ENCODE measurements around the gene CTTNBP2. TPM values are rescaled to one million over a fixed set of nuclear protein-coding genes. Genes with fewer than 3 reads are reported as not detected.

The CTTNBP2 gene
- total RNA-seq, 1 donor, result 11.9 TPM

- TF ChIP-seq, protein P1, sequence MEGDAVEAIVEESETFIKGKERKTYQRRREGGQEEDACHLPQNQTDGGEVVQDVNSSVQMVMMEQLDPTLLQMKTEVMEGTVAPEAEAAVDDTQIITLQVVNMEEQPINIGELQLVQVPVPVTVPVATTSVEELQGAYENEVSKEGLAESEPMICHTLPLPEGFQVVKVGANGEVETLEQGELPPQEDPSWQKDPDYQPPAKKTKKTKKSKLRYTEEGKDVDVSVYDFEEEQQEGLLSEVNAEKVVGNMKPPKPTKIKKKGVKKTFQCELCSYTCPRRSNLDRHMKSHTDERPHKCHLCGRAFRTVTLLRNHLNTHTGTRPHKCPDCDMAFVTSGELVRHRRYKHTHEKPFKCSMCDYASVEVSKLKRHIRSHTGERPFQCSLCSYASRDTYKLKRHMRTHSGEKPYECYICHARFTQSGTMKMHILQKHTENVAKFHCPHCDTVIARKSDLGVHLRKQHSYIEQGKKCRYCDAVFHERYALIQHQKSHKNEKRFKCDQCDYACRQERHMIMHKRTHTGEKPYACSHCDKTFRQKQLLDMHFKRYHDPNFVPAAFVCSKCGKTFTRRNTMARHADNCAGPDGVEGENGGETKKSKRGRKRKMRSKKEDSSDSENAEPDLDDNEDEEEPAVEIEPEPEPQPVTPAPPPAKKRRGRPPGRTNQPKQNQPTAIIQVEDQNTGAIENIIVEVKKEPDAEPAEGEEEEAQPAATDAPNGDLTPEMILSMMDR (IDR thresholded peaks at IDR 0.05; ENCODE audit: insufficient read depth, low read length), result no peak
- H3K4me3 ChIP-seq (ENCODE audit: low read depth, low read length), result no peak overlapping the region
- DNase-seq (ENCODE audit: low read depth), result no peak
Measured at GRCh38 chr7:117728890-117729624, 144.2 kb downstream of the CTTNBP2 start.

DNA sequence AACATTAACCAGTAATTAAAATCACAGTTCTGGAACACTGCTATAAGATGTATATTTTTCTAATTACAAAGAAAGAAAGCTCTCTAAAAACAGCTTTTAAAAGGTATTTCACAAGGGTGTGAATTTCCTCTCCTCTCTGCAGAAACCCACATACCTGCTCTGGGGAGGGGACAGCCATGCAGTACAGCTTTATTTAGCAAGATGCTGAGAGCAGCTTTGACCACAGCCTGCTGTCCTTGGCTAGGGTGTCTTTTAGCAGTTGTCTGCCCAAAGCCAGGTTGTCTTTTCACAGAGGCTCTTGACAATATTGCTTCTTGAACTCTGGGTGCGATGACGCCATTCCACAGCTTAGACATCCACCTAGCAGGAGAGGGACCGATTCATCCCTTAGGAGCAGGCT is 148.3 kb downstream of the CTTNBP2 start:
- no peak overlapping the region for H3K4me3 ChIP-seq (ENCODE audit: low read depth, low read length)
- DNase-seq (ENCODE audit: low read depth), result no peak
- TF ChIP-seq, protein P1 (IDR thresholded peaks at IDR 0.05; ENCODE audit: insufficient read depth, low read length), result no peak

- no peak overlapping the region for H3K4me3 ChIP-seq (ENCODE audit: low read depth, low read length)
- no peak for DNase-seq (ENCODE audit: low read depth)
- TF ChIP-seq, protein P1 (IDR thresholded peaks at IDR 0.05; ENCODE audit: insufficient read depth, low read length), result no peak
Measured at GRCh38 chr7:117719377-117719776, 153.9 kb downstream of the CTTNBP2 start.

- no peak for DNase-seq (ENCODE audit: low read depth)
- TF ChIP-seq, protein P1 (IDR thresholded peaks at IDR 0.05; ENCODE audit: insufficient read depth, low read length), result no peak
- H3K4me3 ChIP-seq (ENCODE audit: low read depth, low read length), result no peak overlapping the region
Measured at GRCh38 chr7:117718116-117718835, 155.0 kb downstream of the CTTNBP2 start.

DNA sequence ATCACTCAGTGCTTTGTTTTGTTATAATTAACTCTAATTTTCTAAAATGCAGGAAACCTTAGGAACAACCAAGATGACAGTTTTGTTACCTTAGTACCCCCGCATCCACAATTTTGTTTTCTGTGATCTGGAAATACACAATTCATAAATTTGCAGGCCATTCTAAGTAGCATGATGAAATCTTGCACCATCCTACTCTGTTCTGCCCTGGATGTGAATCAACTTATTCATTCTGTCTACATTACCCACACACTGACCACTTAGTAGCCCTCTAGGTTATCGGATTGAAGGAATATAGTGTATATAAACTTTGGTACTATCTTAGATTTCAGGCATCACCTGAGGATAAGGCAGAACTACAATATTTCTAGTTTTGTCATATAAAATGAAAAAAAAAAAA is 155.9 kb downstream of the CTTNBP2 start:
- H3K4me3 ChIP-seq (ENCODE audit: low read depth, low read length), result no peak overlapping the region
- TF ChIP-seq, protein P1 (IDR thresholded peaks at IDR 0.05; ENCODE audit: insufficient read depth, low read length), result no peak
- DNase-seq (ENCODE audit: low read depth), result peak; percentile 27

GRCh38 chr7:117716707-117717299 is 156.4 kb downstream of the CTTNBP2 start:
- H3K4me3 ChIP-seq (ENCODE audit: low read depth, low read length), result no peak overlapping the region
- no peak for DNase-seq (ENCODE audit: low read depth)
- TF ChIP-seq, protein P1 (IDR thresholded peaks at IDR 0.05; ENCODE audit: insufficient read depth, low read length), result no peak

Data from fibroblast of the aortic adventitia (primary cell).